ENCODE measurements around the gene TMEM132D.

DNA sequence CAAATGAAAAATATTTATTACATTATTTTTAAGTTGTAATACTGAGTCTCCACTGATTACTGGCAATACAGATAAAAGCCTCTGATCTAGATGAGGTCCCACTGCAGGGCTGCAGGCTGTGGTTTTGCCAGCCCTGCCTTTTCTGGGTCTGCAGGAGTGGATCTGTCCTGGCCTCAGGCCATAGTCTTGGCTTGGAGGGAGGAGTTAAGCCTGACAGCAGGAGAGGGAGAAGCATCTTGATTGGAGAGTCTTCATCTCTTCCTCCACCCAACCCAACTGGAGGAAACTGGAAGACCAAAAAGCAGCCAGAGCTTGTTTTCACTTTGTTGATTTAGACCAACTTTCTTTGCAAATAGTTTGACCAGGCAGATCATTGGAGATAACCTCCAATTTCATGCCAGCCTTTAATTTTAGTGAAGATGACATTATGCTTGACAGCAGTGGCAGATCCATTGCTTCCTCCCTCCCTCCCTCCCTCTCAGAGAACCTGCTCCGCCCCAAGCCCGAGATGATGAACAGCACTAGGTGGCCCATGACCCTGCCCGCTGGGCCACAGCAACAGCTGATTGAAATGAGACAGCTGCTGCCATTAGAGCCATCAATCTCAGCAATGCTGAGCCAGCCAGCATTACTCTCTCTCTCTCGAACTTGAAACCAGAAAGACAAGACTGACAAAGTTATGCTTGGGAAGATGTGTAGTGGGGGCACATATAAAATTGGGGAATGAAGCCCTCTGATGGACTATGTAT, 828.2 kb downstream of the TMEM132D start:
- TF ChIP-seq POLR2AphosphoS5 (IDR thresholded peaks at IDR 0.05; ENCODE audit: low read depth, low read length), result no peak
- TF ChIP-seq, protein P1, sequence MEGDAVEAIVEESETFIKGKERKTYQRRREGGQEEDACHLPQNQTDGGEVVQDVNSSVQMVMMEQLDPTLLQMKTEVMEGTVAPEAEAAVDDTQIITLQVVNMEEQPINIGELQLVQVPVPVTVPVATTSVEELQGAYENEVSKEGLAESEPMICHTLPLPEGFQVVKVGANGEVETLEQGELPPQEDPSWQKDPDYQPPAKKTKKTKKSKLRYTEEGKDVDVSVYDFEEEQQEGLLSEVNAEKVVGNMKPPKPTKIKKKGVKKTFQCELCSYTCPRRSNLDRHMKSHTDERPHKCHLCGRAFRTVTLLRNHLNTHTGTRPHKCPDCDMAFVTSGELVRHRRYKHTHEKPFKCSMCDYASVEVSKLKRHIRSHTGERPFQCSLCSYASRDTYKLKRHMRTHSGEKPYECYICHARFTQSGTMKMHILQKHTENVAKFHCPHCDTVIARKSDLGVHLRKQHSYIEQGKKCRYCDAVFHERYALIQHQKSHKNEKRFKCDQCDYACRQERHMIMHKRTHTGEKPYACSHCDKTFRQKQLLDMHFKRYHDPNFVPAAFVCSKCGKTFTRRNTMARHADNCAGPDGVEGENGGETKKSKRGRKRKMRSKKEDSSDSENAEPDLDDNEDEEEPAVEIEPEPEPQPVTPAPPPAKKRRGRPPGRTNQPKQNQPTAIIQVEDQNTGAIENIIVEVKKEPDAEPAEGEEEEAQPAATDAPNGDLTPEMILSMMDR (IDR thresholded peaks at IDR 0.05), result no peak
- TF ChIP-seq, protein P2, sequence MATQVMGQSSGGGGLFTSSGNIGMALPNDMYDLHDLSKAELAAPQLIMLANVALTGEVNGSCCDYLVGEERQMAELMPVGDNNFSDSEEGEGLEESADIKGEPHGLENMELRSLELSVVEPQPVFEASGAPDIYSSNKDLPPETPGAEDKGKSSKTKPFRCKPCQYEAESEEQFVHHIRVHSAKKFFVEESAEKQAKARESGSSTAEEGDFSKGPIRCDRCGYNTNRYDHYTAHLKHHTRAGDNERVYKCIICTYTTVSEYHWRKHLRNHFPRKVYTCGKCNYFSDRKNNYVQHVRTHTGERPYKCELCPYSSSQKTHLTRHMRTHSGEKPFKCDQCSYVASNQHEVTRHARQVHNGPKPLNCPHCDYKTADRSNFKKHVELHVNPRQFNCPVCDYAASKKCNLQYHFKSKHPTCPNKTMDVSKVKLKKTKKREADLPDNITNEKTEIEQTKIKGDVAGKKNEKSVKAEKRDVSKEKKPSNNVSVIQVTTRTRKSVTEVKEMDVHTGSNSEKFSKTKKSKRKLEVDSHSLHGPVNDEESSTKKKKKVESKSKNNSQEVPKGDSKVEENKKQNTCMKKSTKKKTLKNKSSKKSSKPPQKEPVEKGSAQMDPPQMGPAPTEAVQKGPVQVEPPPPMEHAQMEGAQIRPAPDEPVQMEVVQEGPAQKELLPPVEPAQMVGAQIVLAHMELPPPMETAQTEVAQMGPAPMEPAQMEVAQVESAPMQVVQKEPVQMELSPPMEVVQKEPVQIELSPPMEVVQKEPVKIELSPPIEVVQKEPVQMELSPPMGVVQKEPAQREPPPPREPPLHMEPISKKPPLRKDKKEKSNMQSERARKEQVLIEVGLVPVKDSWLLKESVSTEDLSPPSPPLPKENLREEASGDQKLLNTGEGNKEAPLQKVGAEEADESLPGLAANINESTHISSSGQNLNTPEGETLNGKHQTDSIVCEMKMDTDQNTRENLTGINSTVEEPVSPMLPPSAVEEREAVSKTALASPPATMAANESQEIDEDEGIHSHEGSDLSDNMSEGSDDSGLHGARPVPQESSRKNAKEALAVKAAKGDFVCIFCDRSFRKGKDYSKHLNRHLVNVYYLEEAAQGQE (IDR thresholded peaks at IDR 0.05; ENCODE audit: insufficient read depth in 1 of 2, low read depth in 2 of 2, low read length in 1 of 2), result no peak
